ENCODE data around the gene TRIM14.

Gene TRIM14

DNA sequence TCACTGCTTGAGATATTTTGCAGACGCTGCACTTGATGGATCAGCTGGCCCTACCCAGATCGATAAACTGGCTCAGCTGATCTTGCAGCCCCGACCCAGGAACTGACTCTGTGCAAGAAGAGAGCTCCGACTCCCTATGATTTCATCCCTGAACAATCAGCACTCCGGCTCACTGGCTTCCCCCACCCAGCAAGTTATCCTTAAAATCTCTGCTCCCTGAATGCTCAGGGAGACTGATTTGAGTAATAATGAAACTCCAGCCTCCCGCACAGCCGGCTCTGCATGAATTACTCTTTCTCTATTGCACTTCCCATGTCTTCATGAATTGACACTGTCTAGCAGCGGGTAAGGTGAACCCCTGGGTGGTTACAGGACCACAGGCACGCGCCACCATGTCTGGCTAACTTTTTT, 79.4 kb downstream of the TRIM14 start:
- no peak for TF ChIP-seq SIN3A (IDR thresholded peaks at IDR 0.05; ENCODE audit: borderline replicate concordance, insufficient read depth, low read length)
- TF ChIP-seq, protein P1, sequence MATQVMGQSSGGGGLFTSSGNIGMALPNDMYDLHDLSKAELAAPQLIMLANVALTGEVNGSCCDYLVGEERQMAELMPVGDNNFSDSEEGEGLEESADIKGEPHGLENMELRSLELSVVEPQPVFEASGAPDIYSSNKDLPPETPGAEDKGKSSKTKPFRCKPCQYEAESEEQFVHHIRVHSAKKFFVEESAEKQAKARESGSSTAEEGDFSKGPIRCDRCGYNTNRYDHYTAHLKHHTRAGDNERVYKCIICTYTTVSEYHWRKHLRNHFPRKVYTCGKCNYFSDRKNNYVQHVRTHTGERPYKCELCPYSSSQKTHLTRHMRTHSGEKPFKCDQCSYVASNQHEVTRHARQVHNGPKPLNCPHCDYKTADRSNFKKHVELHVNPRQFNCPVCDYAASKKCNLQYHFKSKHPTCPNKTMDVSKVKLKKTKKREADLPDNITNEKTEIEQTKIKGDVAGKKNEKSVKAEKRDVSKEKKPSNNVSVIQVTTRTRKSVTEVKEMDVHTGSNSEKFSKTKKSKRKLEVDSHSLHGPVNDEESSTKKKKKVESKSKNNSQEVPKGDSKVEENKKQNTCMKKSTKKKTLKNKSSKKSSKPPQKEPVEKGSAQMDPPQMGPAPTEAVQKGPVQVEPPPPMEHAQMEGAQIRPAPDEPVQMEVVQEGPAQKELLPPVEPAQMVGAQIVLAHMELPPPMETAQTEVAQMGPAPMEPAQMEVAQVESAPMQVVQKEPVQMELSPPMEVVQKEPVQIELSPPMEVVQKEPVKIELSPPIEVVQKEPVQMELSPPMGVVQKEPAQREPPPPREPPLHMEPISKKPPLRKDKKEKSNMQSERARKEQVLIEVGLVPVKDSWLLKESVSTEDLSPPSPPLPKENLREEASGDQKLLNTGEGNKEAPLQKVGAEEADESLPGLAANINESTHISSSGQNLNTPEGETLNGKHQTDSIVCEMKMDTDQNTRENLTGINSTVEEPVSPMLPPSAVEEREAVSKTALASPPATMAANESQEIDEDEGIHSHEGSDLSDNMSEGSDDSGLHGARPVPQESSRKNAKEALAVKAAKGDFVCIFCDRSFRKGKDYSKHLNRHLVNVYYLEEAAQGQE (IDR thresholded peaks at IDR 0.05; ENCODE audit: insufficient read depth in 1 of 2, low read depth in 2 of 2, low read length in 2 of 2): no peak
- no peak for TF ChIP-seq TAF1 (IDR thresholded peaks at IDR 0.05; ENCODE audit: borderline replicate concordance, insufficient read depth, low read length)
- no peak for TF ChIP-seq FOXP2 (optimal IDR thresholded peaks at IDR 0.05; ENCODE audit: borderline replicate concordance, extremely low read depth, extremely low read length, insufficient read depth)
- TF ChIP-seq POLR2AphosphoS5 (IDR thresholded peaks at IDR 0.05; ENCODE audit: low read depth, low read length): no peak

- TF ChIP-seq TAF1 (IDR thresholded peaks at IDR 0.05; ENCODE audit: borderline replicate concordance, insufficient read depth, low read length) (no peak), FOXP2 (optimal IDR thresholded peaks at IDR 0.05; ENCODE audit: borderline replicate concordance, extremely low read depth, extremely low read length, insufficient read depth) (no peak), POLR2AphosphoS5 (IDR thresholded peaks at IDR 0.05; ENCODE audit: low read depth, low read length) (no peak), SIN3A (IDR thresholded peaks at IDR 0.05; ENCODE audit: borderline replicate concordance, insufficient read depth, low read length) (no peak)
- TF ChIP-seq, protein P1 (IDR thresholded peaks at IDR 0.05; ENCODE audit: insufficient read depth in 1 of 2, low read depth in 2 of 2, low read length in 2 of 2): no peak
These were observed 80.1 kb downstream of the TRIM14 start for GRCh38 chr9:98038958-98039357.

- no peak for TF ChIP-seq FOXP2 (optimal IDR thresholded peaks at IDR 0.05; ENCODE audit: borderline replicate concordance, extremely low read depth, extremely low read length, insufficient read depth)
- TF ChIP-seq SIN3A (IDR thresholded peaks at IDR 0.05; ENCODE audit: borderline replicate concordance, insufficient read depth, low read length): no peak
- TF ChIP-seq, protein P1 (IDR thresholded peaks at IDR 0.05; ENCODE audit: insufficient read depth in 1 of 2, low read depth in 2 of 2, low read length in 2 of 2): no peak
- TF ChIP-seq POLR2AphosphoS5 (IDR thresholded peaks at IDR 0.05; ENCODE audit: low read depth, low read length): no peak
- no peak for TF ChIP-seq TAF1 (IDR thresholded peaks at IDR 0.05; ENCODE audit: borderline replicate concordance, insufficient read depth, low read length)
These were observed 81.7 kb downstream of the TRIM14 start for GRCh38 chr9:98037357-98037756.

DNA sequence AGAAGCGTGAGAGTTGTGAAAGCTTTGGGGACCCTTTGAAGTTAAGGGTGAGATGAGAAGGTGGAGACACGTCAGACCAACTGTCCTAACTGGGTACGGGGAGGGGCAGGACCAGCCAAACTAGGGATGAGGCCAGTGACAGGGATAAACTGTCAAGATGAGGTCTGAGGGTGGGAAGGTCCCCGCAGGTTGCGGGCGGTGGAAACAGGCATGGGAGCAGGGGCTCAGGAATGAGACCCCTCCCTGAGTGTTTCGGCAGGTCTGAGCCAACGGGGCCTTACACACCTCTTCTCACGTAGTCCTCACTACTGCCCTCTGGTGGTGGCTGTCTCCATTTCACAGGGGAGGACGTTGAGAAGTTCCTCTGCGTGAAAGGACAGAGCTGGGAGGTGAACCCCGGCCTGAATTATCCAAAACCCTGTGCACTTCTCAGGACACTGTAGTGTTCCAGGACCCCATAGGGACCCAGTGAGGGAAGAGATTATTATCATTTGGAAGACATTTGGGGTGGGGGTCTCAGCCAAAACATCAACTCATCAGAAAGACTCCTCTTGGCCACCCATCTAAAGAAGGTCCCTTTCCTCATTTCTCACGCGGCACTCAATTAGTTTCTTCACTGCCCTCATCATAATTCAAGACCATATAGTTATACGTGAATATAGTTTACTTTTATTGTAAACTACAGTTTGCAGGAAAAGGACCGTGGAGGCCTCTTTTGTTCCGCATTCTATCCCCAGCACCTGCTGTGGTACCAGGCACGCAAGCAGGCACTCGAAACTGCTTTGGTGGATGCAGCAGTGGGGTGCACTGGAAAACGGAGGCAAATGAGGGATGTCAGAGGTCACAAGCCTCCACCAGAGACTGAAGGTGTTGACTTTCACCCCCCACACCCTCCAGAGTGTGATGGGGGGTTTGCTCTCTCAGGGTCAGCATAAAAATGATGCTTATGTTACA, 84.2 kb downstream of the TRIM14 start:
- no peak for TF ChIP-seq FOXP2 (optimal IDR thresholded peaks at IDR 0.05; ENCODE audit: borderline replicate concordance, extremely low read depth, extremely low read length, insufficient read depth)
- no peak for TF ChIP-seq SIN3A (IDR thresholded peaks at IDR 0.05; ENCODE audit: borderline replicate concordance, insufficient read depth, low read length)
- TF ChIP-seq TAF1 (IDR thresholded peaks at IDR 0.05; ENCODE audit: borderline replicate concordance, insufficient read depth, low read length): no peak
- TF ChIP-seq POLR2AphosphoS5 (IDR thresholded peaks at IDR 0.05; ENCODE audit: low read depth, low read length): no peak
- TF ChIP-seq, protein P1 (IDR thresholded peaks at IDR 0.05; ENCODE audit: insufficient read depth in 1 of 2, low read depth in 2 of 2, low read length in 2 of 2): no peak
